Stimulated activated CD4-positive, alpha-beta T cell treated with anti-CD3 and anti-CD28 coated beads, Interleukin-2, amount 100 ng/mL, for 24 hours (primary cell): ENCODE measurements around the gene ATPAF1.

Experiments used
- DNase-seq, 2 donors: peaks; one replicate each; pipeline ENCODE4 v3.0.0-alpha.2; 2020

The ATPAF1 gene

DNA sequence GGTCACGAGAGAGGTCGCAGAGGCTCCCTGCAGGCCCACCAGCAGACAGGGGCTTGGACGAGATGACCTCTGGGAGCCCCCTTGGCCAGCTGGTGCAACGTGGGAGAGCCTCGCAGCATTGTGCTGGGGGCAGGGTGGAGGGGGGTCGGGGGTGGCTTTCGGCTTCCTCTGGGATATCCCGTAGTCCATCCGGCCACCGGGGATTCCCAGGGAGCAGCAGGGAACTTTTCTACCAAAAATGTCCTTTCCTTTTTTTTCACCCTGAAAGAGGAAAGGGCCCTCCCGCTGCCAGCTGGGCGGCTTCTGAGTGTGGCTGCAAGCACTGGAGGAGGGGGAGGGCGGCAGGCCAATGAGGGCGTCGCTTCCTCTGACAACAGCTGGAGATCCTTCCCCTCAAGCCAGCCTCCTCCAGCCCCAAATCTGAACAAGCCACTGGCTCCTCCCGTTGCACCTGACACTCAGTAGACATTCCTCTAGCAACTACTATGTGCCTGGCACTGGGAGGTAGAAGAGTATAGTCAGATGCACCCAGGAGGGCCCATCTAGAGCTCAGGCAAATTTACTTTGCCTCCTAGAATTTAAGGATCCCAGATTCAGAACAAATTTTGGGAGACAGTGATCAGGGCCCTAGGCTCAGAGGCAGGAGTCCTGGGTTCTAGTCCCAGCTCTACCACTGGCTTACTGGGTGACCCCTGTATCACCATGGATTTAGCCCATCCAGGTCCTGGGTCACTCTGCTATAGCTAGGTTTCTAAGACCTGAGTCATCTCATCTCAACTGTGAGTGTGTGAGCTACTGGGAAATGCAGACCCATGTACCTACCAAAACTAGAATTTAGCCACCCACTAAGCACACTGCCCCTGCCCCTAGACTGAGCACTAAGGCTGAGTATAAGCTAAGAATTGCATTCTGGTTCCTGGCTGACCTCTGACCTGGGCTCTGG is 54.2 kb downstream of the ATPAF1 start:
- DNase-seq, result peak; percentile 29 to 41

DNA sequence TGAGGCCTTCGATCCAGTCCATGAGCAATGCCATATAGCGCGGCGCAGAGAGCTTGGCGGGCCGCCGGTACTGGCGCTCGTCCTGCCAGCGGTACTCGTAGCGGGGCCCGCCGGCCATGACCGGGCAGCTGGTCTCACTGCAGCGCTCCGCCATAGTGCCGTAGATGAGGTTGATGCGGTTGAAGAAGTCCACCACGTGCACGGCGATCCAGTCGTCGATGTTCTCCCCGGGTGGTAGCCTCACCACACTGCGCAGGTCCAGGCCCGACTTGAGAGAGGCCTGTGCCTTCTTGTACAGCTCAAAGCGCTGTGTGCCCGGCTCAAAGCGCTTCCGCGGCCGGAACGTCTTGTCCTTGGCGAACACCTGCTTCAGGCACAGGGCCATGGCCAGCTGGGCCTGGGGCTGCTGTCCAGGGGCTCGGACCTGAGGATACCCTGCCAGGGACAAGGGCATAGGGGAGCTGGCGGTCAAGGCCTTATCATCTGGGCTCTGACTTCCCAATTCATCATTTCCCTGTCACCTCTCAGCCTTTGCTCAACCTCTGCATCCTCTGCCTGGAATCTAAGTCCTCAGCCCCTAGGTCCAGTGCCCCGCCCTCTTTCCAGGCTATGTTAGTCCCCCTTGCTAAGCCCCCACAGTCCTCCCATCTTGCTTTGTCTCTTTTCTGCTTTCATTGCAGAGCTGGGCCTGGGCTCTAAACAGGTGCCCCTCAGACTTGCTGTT is 55.1 kb downstream of the ATPAF1 start:
- no peak for DNase-seq

DNA sequence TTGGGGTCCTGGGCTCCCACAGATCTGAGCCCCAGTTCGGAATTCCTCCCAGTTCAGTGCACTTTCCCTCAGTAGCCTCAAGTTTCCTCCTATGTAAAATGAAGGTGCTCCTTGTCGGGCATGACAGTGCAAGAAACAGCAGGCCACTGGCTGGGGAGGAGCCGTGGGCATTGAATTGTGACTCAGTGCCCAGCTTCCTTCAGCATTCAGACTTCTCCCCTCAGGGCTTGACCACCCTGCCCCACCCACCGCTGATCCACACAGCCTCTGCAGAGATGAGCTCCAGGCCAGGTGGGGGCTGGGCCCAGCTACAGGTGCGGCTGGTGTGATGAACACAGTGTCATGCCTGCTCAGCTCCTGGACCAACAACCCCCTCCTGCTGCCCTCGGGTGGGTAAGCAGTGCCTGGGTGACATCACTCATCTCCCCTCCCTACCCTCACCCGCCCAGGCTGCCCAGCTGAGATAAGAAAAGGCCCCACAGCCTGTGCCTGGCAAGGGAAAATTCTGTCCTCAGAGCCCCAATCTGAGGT is 56.4 kb downstream of the ATPAF1 start:
- DNase-seq, result no peak

DNA sequence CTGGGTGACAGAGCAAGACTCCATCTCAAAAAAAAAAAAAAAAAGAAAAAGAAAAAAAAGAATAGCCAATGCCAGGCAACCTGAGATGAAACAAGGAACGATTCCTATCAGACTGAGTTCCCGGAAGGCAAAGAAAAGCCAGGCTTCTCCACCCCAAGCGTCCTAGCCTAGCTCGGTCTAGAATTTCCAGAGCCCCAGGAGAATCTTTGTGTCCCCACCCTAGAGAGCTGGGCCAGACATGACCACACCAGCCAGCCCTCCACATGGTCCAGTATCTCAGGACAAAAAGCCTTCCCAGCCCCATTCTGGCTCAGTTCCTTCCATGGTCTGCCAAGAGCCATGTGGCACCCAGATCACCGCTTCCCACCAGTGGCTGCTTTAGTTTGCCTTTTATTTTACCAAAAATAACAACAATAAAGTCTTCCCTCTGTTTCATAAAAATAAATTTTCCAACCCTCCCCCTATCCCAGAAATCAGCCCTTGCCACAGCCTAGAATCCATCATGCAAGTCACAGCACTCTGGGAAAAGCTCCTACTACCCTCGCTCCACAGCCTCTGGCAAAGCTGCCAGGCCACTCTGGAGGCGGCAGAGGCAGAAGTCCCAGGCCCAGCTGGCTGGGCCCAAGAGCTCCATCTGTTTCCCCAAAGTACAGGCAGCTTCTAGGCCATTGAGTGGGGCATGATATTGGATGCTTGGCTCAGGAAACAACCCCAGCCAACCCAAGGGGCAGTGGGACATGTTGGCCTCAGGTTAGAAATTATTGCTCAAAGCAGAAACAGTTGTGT is 60.6 kb downstream of the ATPAF1 start:
- no peak for DNase-seq

DNA sequence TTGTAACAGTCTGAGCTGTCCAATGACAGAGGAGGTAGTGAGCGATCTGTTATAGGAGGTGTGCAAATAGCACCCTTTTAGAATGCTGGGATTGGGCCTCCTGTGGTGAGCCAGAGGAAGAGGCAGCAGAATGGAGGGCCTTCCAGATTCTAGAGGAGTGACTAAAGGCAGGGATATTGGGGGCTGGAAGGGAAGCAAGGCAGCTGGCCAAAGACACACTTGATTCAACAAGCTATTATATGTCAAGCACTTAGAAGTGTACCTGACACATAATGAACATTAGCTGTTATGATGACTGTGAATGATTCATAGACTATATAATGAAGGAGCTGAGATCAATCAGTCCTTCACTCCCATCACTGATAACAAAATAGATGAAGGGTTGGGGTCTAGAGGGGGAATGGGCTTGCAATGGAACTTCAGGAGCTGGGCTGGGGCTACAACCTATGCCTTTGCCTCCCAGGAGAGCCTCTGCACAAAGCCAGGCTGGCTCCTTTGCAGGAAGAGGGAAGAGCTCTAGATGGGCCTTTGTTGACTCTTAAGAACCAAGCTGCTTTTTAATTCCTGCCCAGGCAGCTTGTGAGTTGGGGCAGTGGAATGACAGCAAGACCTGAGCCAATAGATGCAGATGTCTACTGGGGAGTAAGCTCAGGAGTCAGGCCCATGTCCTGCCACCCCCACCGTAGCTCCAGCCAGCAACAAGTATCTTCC is 61.8 kb downstream of the ATPAF1 start:
- no peak for DNase-seq

DNA sequence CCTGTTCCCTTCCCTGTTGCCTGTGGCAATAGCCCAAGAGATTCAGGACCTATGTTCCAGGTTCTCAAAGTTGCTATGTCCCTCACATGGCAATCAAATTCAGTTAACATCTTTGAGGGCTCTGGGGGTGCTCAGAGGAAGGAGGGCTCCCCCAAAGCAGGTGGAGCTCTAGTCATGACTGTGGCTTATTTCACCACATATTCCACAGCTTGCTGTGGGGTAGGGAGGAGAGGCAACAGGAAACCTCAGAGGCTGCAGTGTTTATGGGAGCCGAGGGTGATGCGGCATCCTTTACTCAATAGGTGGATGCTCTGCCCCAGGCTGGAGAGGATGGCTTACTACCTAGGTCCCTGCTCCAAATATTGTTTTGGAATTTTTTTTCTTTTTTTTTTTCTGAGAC is 62.9 kb downstream of the ATPAF1 start:
- no peak for DNase-seq

DNA sequence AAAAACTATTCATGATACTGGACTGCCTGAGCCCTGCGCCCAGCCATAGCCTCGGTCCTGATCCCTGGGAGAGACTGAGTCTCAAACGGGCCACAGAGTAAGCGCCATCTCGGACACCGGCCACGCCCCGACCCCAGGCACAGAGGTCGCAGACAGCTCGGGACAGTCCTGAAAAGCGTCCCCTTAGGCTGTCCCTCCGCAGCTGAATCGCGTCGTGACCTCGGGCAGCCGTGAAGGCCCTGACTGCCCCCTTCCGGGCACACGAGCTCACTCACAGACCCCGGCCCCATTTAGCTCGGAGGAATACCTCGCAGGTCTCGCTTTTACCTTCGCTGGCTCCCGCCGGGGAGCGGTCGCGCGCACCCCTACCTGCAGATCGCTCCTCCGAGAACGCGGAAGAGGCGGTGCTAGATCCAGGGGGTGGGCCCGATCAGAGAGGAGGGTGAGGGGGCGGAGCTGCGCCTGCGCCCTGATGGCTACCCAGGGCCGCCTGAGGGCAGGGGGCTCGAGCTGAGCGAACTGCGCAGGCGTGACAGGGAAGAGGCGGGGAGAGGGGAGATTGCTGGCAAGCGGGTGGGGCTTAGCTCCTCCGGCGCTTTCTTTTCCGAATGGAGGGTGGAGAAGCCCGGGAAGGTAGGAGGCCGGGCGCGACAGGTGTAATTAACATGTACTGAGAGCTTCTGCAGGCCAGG is 64.2 kb downstream of the ATPAF1 start, which contains the start of gene MKNK1:
MKNK1 (minus strand) TSS at position 411 of the 692 bp plus-strand sequence. CDS start 20,941 bp downstream, outside the sequence.
- peak; percentile 99 for DNase-seq

DNA sequence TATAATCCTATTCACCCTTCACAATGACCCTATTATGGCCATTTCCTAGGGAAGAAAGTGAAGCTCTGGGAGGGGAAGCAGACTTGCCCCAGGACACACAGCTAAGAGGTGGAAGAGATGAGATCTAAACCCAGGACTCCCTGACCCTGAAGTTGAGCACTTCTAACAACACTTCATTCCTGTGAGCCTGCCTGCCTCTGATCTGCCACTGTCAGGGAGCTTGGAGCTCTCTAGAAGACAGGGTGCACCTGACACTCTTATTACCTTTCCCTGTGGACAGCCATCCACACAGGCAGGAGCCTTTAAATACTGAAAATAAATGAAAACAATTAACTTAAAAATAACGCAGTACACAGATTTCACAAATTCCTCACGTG is 64.7 kb downstream of the ATPAF1 start:
- DNase-seq, result no peak

DNA sequence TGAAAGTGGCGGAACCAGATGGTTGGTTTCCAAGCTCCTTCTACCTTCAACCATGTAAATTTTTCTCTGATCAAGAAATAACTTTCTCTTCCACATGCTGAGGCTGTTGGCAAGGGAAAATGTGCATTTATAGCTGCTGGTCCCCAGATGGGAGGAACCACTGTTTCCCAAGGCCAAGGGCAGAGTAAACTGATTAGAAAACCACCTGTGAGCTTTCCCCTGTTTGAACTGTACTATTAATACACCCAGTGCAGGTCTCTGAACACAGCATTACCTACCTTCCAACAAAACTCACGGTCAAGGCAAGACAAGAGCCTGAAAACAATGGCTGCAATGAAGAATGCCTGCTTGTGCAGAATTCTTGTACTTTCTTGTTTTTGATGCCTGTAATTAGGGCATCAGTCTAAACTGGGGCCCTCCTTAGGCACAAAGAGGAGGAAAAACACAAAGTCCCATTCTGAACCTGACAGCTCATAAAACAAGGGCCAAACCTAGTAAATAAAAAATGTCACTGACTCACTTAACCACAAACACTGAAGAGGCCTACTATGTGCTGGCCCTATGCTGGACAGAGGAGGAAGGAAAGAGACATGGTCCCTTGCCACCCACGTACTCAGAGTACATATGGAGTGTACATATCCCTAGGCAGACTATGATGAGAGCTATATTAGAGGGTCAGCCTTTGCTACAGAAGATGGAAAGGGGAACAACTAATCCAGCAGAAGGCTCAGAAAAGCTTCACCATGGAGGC is 66.7 kb downstream of the ATPAF1 start:
- DNase-seq, result no peak

DNA sequence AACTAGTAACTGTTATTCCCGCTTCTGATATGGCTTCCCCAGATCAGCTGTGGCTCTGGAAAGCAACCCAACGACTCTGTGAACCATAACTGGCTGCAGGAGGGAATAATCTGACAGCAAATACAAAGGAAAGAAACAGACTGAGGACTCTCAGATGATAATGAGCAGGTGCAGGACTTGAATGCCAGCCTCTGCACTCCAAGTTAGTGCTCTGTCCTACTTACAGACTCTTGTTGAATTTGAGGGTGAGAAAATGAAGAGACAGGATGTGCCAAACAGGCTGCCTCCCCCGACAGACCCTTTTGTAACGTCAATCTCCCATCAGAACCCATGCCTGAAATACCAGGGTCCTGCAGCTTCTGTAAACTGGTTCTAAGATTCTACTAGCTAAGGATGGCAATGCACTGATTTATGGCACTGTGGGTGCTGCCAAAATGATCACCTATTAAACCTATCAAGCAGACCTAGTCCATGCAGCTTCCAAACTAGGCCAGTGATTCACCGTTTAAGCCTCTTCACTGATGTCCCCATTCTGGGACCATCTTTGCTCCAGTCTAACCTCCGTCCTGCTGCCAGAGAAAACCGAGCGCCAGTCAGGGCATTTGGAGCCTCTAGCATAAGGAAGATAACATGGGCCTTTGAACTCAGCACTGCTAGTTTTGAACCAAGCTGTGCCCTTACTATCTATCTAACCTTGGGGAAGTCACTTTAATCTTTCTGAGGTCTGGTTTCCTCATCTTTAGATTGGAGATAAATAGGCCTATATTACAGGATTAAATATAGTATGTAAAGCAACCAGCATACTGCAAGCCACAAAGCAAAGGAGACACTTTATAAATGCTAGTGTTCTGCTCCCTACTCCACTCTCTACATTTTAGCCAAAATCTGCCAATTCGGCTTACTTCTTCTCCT is 68.8 kb downstream of the ATPAF1 start:
- DNase-seq, result no peak

DNA sequence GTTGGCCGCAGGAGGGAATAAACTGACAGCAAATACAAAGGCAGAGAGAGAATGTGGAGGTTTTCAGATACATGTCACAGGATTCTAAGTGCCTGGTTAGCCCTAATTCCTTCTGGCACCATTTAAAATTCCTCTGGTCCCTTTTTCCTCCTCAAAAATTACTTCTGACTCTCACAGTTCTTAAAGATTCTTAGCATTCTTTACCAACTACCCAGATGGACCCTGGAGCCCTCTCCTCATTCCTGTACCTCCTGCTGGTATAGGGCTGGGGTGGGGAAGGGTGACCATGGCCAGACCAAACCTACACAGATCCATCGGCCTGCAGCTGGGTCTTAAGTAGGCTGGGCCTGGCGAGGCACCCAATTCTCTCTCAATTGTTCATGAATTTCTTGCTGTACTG is 71.3 kb downstream of the ATPAF1 start:
- no peak for DNase-seq

DNA sequence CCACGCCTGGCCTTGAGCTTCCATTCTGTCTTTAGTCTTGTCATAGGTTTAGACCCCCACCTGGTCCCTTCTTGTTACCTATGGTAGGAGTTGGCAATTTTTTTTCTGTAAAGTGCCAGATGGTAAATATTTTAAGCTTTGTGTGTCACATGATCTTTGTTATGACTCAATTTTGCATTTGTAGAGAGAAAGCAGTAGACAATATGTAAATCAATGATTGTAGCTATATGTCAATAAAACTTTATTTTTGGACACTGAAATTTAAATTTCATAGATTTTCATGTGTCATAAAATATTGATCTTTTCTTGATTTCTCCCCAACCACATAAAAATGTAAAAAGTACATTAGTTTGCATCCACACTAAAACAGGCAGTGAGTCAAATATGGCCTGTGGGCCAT is 72.1 kb downstream of the ATPAF1 start:
- no peak for DNase-seq

DNA sequence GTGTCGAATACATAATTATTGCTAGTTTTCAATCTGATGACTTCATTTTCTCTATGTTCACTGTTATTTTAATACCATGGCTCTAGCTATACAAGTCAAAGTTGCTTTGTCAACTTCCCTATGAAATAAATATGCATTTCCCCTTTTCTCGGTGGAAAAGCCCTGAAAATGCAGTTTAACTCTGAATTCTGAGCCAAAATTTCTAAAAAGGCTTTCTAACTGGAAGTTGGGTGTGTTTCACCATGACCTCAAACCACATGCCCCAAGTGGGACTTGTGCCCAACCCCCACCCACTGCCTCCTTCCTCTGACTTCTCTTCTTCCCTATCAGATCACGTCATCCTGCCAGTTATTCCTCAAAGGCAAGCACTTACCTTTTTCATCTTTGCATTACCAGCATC is 73.0 kb downstream of the ATPAF1 start:
- peak in 1 of 2 donors; percentile 16 for DNase-seq

DNA sequence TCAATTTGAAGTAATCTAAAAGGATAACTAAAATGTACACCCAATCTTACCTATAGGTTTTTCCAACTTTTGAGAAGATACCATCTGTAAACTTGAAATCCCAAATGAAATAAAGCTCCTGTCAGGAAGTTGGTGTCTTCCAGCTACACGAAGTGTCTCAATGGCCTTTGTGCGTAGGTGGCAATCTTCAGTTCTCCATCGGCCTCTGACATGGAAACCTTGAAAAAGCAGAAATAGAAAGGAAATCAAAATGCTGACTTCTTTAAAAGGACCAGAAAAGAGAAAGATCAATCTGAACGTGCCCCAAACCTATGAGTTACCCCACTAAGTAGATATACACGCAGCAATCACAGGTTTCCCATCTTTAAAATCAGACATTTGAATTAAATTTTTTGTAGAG is 74.1 kb downstream of the ATPAF1 start:
- no peak for DNase-seq

DNA sequence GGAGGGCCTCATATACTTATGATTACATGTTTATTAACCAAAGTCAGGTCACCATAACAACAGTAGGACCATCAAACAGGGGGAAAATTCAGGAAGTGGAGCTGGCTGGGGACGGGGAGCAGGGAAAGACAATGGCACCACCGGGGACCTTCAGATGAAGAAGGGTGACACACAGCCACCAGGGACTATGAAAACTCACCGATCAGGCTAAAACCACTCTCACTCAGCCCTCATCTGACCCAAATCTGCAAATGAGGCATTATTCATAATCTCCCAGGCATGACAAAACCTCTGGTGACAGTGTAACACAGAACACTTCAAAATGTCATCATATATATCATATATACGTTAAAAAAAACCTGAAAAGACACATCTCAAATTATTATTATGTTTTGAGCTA is 75.3 kb downstream of the ATPAF1 start:
- DNase-seq, result no peak

DNA sequence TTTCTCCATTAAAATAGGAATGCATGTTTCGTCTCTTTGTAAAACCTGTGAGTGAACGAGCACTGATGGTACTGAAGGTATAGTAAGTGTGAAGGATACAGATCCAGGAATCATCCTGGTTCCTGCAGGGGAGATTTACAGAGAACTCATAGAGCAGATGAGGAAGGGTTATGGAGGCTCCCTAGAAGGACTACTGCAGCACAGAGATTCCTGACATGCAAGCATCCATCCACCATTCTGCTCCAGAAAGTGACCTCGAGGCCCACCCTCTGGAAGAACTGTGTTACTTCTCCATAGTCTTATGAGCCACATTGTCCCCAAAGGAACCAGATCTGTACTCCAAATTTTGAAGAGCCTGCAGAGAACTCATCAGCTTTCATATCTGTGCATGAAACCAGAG is 78.6 kb downstream of the ATPAF1 start:
- DNase-seq, result no peak

DNA sequence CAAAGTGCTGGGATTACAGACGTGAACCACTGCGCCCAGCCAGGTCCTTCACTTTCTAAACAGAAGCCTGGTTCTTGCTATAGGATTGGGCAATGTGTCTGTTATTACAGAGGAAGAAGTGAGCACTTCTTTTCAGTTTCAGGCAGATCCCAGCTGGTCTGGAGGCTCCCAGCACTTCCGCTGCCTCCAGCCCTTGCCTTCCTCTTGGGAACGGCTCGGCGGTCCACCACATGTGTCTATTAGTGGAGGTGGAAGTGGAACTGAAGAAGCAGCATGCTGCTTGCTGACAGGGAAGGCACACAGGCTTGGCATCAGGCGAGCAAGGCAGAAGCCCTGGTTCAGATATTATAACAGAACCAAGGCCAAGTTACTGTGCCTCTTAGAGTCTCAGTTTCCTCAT is 81.1 kb downstream of the ATPAF1 start:
- no peak for DNase-seq

DNA sequence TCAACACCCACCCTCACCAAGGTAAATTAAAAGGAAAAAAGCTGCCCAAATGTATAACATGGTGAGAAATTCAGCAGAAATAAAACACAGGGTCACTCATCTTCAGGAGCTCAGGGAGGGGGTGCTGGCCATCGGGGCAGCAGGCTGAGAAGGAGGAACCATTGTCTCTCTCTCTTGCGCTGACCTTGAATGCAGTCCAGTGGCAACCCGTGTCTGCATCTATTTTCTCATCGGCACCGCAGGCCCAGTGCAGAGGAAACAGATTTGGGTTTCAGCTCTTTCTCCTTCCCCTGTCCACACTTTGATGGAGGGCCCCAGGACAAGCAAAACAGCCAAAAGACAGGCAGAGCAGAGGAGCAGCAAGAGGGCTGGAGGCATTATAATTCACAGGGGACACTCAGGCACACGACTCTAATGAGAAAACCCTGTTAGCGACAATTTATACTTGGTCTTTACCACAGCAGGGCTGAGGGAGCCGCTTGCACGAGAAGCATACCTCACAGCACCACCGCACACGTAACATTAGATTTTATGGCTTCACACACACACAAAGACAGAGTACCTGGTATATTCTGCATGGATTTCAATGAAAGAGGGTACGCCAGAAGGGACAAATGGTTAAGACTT is 82.7 kb downstream of the ATPAF1 start:
- no peak for DNase-seq

DNA sequence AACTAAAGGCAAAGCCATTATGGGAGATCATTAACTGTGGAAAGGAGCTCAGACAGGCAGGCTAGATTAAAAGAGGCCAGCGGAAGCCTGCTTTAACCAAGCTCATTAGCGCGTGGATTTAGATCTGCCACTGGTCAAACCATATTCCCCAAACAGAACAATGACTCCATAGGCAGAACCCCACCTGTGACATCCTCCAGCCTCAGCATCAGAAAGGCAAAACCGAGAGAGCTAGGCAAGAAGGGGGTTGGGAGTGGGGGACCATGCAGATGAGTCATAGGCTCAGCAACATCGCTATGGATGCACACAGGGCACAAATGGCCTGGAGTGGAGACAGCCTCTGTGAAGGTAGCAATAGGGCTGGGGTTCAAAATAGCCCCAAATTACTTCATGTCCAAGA is 84.7 kb downstream of the ATPAF1 start:
- no peak for DNase-seq
